SIG-M5 (cell line): ENCODE results near the gene ZNF302.

Source experiments
- DNase-seq: peaks from one replicate; lab custom pipeline; 2025; lab: John Stamatoyannopoulos, UW

ZNF302 gene

GRCh38 chr19:34732612-34733211 is 55.2 kb downstream of the ZNF302 start:
- no peak for DNase-seq

GRCh38 chr19:34733266-34733745 is 55.8 kb downstream of the ZNF302 start:
- no peak for DNase-seq

- DNase-seq, result peak; percentile 73
These were observed 56.5 kb downstream of the ZNF302 start, which contains the start of gene ZNF181 for GRCh38 chr19:34733746-34734536. ZNF181 (plus strand) TSS chr19:34734243; CDS start chr19:34735038, 795 bp downstream.

GRCh38 chr19:34734537-34735103 is 57.1 kb downstream of the ZNF302 start:
- peak; percentile 52 for DNase-seq
